ENCODE data around the gene SIAH1.

Gene SIAH1

GRCh38 chr16:48334325-48334724, 50.9 kb downstream of the SIAH1 start:
- Histone ChIP-seq H3K4me1 (ENCODE audit: low read depth, poor library complexity, severe bottlenecking) (no peaks in the 10 kb centered on the region), H3K4me3 (IDR thresholded peaks at IDR 0.05; ENCODE audit: insufficient read depth, low read depth, low read length) (no peak overlapping the region), H3K9ac (no peak overlapping the region), H2AFZ (ENCODE audit: low read depth) (no peak overlapping the region), H3K79me2 (ENCODE audit: insufficient read depth, low read depth) (no peaks in the 10 kb centered on the region), H3K27ac (no peak overlapping the region), H3K4me2 (no peak overlapping the region), H3K36me3 (ENCODE audit: insufficient read depth) (no peaks in the 10 kb centered on the region), H3K27me3 (ENCODE audit: insufficient read depth, low read depth) (no peaks in the 10 kb centered on the region), H4K20me1 (ENCODE audit: insufficient read depth) (no peaks in the 10 kb centered on the region)
- TF ChIP-seq CTCF (conservative IDR thresholded peaks at IDR 0.05; ENCODE audit: low read depth, low read length), result 0 out of 2 replicates have a peak, but pooled peaks have one; percentile 16

DNA sequence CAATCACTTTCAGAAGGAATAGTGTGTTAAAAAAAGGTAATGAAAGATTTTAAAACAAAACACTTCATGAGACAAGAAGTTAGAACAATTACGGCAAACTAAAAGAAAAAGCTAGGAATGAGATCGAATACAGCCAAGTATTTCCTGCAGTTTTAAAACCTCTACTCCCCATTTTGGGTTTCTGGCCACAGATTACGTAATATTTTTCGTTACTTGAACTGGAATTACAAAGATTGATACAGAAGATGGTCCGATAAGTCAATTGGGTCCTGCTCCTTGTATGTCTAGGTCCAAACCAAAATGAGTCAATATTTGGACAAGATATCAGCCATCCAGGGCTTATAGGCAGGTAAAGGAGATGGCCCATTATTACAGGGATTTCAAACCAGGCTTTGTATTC, 52.2 kb downstream of the SIAH1 start:
- no peak for TF ChIP-seq CTCF (conservative IDR thresholded peaks at IDR 0.05; ENCODE audit: low read depth, low read length)
- Histone ChIP-seq H3K27ac (no peak overlapping the region), H3K36me3 (ENCODE audit: insufficient read depth) (no peaks in the 10 kb centered on the region), H3K9ac (no peak overlapping the region), H3K4me3 (IDR thresholded peaks at IDR 0.05; ENCODE audit: insufficient read depth, low read depth, low read length) (no peak overlapping the region), H3K4me2 (no peak overlapping the region), H4K20me1 (ENCODE audit: insufficient read depth) (no peaks in the 10 kb centered on the region), H3K27me3 (ENCODE audit: insufficient read depth, low read depth) (no peaks in the 10 kb centered on the region), H3K79me2 (ENCODE audit: insufficient read depth, low read depth) (no peaks in the 10 kb centered on the region), H2AFZ (ENCODE audit: low read depth) (no peak overlapping the region), H3K4me1 (ENCODE audit: low read depth, poor library complexity, severe bottlenecking) (no peaks in the 10 kb centered on the region)

- Histone ChIP-seq H3K27me3 (ENCODE audit: insufficient read depth, low read depth) (no peaks in the 10 kb centered on the region), H3K4me2 (no peak overlapping the region), H3K79me2 (ENCODE audit: insufficient read depth, low read depth) (no peaks in the 10 kb centered on the region), H2AFZ (ENCODE audit: low read depth) (no peak overlapping the region), H3K9ac (no peak overlapping the region), H3K36me3 (ENCODE audit: insufficient read depth) (no peaks in the 10 kb centered on the region), H3K4me3 (IDR thresholded peaks at IDR 0.05; ENCODE audit: insufficient read depth, low read depth, low read length) (no peak overlapping the region), H3K27ac (no peak overlapping the region), H3K4me1 (ENCODE audit: low read depth, poor library complexity, severe bottlenecking) (no peaks in the 10 kb centered on the region), H4K20me1 (ENCODE audit: insufficient read depth) (no peaks in the 10 kb centered on the region)
- no peak for TF ChIP-seq CTCF (conservative IDR thresholded peaks at IDR 0.05; ENCODE audit: low read depth, low read length)
Observed at GRCh38 chr16:48330841-48331192, 54.4 kb downstream of the SIAH1 start.

- Histone ChIP-seq H3K4me3 (IDR thresholded peaks at IDR 0.05; ENCODE audit: insufficient read depth, low read depth, low read length) (no peak overlapping the region), H4K20me1 (ENCODE audit: insufficient read depth) (no peaks in the 10 kb centered on the region), H3K36me3 (ENCODE audit: insufficient read depth) (no peaks in the 10 kb centered on the region), H3K79me2 (ENCODE audit: insufficient read depth, low read depth) (no peaks in the 10 kb centered on the region), H3K4me1 (ENCODE audit: low read depth, poor library complexity, severe bottlenecking) (no peaks in the 10 kb centered on the region), H3K27ac (no peak overlapping the region), H3K4me2 (no peak overlapping the region), H2AFZ (ENCODE audit: low read depth) (no peak overlapping the region), H3K9ac (no peak overlapping the region), H3K27me3 (ENCODE audit: insufficient read depth, low read depth) (no peaks in the 10 kb centered on the region)
- TF ChIP-seq CTCF (conservative IDR thresholded peaks at IDR 0.05; ENCODE audit: low read depth, low read length), result no peak
Observed at GRCh38 chr16:48330189-48330840, 54.9 kb downstream of the SIAH1 start.
